MM.1S (cell line): Measurements from ENCODE around the gene TBC1D22B.

Experiments
- DNase-seq: peaks from one replicate; pipeline ENCODE4 v3.0.0-alpha.2; 2015
- H2AFZ ChIP-seq: fragments of 300-600 bp; sonication (generic); 2 replicates; pipeline ENCODE4 v1.6.0; 2016; ENCODE audit warnings: antibody characterized with exemption, low read length
- H3F3A ChIP-seq: fragments of 300-600 bp; sonication (generic); 2 replicates; pipeline ENCODE4 v1.6.1; 2016; ENCODE audit warnings: mild to moderate bottlenecking, antibody characterized with exemption, low read length, moderate library complexity, mixed read lengths; ENCODE audit not compliant: insufficient read depth
- H3K27ac ChIP-seq: fragments of 300-600 bp; sonication (generic); 2 replicates; pipeline ENCODE4 v1.5.1; 2016; ENCODE audit warnings: mild to moderate bottlenecking, low read length
- H3K27me3 ChIP-seq: fragments of 300-600 bp; sonication (generic); replicated peaks from 2 replicates; pipeline ENCODE4 v1.6.0; 2016; ENCODE audit warnings: low read length; ENCODE audit not compliant: insufficient read depth
- H3K36me3 ChIP-seq: fragments of 300-600 bp; sonication (generic); replicated peaks from 2 replicates; pipeline ENCODE4 v1.6.1; 2016; ENCODE audit warnings: mild to moderate bottlenecking, low read length, mixed read lengths; ENCODE audit not compliant: insufficient read depth
- H3K4me1 ChIP-seq: fragments of 300-600 bp; sonication (generic); 2 replicates; pipeline ENCODE4 v1.6.1; 2016; ENCODE audit warnings: low read length, mixed read lengths
- H3K4me2 ChIP-seq: fragments of 300-600 bp; sonication (generic); 2 replicates; pipeline ENCODE4 v1.6.0; 2016; ENCODE audit warnings: low read depth, low read length
- H3K4me3 ChIP-seq: fragments of 300-600 bp; sonication (generic); 2 replicates; pipeline ENCODE4 v1.5.1; 2016; ENCODE audit warnings: low read length, mixed read lengths
- H3K79me2 ChIP-seq: fragments of 300-600 bp; sonication (generic); 2 replicates; pipeline ENCODE4 v1.6.1; 2016; ENCODE audit warnings: mixed run types, low read length, mixed read lengths
- H3K9ac ChIP-seq: fragments of 300-600 bp; sonication (generic); 2 replicates; pipeline ENCODE4 v1.6.1; 2016; ENCODE audit warnings: low read length, mixed read lengths
- H3K9me2 ChIP-seq: fragments of 300-600 bp; sonication (generic); replicated peaks from 2 replicates; pipeline ENCODE4 v1.6.1; 2016; ENCODE audit warnings: mild to moderate bottlenecking, low read length, mixed read lengths; ENCODE audit not compliant: insufficient read depth
- H3K9me3 ChIP-seq: fragments of 300-600 bp; sonication (generic); replicated peaks from 2 replicates; pipeline ENCODE4 v1.6.1; 2016; ENCODE audit warnings: mild to moderate bottlenecking, low read length, mixed read lengths; ENCODE audit not compliant: insufficient read depth
- H4K20me1 ChIP-seq: fragments of 300-600 bp; sonication (generic); 2 replicates; pipeline ENCODE4 v1.6.1; 2016; ENCODE audit warnings: mild to moderate bottlenecking, low read length, moderate library complexity, mixed read lengths; ENCODE audit not compliant: insufficient read depth
- EZH2 ChIP-seq: fragments of 300-600 bp; sonication (generic); optimal IDR thresholded peaks from 2 replicates; pipeline ENCODE3; 2017; ENCODE audit warnings: low read depth, mild to moderate bottlenecking, antibody characterized with exemption, low read length, mixed read lengths
- EZH2phosphoT487 ChIP-seq: fragments of 300-600 bp; sonication (generic); IDR thresholded peaks from 2 replicates; pipeline ENCODE4 v1.6.1; 2018; ENCODE audit warnings: antibody characterized with exemption, low read length
- TF ChIP-seq, protein P1 (sequence below): fragments of 300-600 bp; sonication (generic); IDR thresholded peaks from 2 replicates; pipeline ENCODE4 v1.5.1; 2016; ENCODE audit warnings: antibody characterized with exemption, low read length, mixed read lengths

Gene TBC1D22B

DNA sequence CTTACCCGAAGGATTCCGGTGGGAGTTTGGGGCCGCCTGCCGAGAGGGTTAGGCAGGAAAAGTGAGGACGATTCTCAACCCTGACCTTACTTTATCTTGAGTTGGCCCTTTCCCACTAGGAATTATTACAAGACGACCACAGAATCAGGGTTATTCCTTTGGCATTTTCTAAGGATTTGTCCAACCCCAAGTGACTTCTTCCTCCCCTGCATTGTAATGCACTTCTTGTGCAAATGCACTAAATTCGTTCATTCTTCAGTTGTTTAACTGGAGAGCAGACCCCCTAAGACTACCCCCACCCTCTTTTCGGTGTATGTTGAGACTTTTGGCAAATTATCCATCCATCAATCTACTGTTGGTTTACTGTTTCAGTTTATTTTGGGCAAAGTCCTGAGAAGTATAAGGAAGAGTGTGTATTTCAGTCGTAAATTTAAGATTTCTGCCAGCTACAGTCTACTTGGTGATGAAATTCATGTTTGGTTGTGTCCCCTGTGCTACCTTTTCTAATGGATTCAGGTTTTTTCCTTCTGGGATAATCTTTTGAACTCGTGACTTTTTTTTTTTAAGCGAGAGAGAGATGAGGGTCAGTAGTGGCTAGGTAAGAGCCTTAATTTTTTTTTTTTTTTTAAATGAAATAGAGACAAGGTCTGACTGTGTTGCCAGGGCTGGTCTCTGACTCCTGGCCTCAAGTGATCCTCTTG lies 983 bp downstream of the TBC1D22B start:
- no peak for DNase-seq
- Histone ChIP-seq H3K4me2 (peak overlapping the region; percentile 78), H4K20me1 (no peaks in the 10 kb centered on the region), H3K9ac (peak overlapping the region; percentile 96), H3K27me3 (no peaks in the 10 kb centered on the region), H3K4me3 (peak overlapping the region; percentile 100), H3K27ac (no peak overlapping the region), H3K9me3 (no peaks in the 10 kb centered on the region), H3K4me1 (peaks cover 23% of the 10 kb centered on the region), H3K79me2 (peaks cover 44% of the 10 kb centered on the region), H3K36me3 (no peaks in the 10 kb centered on the region), H3K9me2 (no peaks in the 10 kb centered on the region), H3F3A (peaks cover 11% of the 10 kb centered on the region), H2AFZ (peak overlapping the region; percentile 99; the same call in 1 of the 2 replicates)
- TF ChIP-seq EZH2 (no peak), EZH2phosphoT487 (no peak)

DNA sequence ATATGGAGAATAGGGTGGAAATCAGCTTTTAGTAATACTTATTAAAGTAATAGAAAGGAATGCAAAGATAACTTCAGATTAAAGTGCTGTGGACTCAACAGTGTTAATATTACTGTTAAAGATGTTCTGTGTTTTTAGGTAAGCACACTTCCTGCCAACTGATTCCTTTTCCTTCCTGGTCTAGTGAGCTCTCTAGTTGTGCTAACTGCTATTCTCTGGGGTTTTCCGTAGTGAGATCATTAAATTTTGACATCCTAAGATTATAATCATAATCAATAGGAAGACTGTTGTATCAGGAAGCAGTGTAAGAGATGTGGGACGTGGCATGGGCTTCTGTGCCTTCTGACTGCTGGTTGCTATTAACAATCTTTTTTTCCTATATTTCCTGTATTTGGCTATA lies 1.6 kb downstream of the TBC1D22B start:
- Histone ChIP-seq H3K27me3 (no peaks in the 10 kb centered on the region), H3K9me2 (no peaks in the 10 kb centered on the region), H3K9ac (no peak overlapping the region), H3F3A (peaks cover 11% of the 10 kb centered on the region), H3K36me3 (no peaks in the 10 kb centered on the region), H3K4me2 (peak overlapping the region; percentile 32; the same call in 1 of the 2 replicates), H3K27ac (no peak overlapping the region), H2AFZ (no peak overlapping the region), H3K4me1 (peaks cover 23% of the 10 kb centered on the region), H3K4me3 (no peak overlapping the region), H4K20me1 (no peaks in the 10 kb centered on the region), H3K9me3 (no peaks in the 10 kb centered on the region), H3K79me2 (peaks cover 48% of the 10 kb centered on the region)
- TF ChIP-seq EZH2phosphoT487 (no peak), EZH2 (no peak)
- TF ChIP-seq, protein P1, sequence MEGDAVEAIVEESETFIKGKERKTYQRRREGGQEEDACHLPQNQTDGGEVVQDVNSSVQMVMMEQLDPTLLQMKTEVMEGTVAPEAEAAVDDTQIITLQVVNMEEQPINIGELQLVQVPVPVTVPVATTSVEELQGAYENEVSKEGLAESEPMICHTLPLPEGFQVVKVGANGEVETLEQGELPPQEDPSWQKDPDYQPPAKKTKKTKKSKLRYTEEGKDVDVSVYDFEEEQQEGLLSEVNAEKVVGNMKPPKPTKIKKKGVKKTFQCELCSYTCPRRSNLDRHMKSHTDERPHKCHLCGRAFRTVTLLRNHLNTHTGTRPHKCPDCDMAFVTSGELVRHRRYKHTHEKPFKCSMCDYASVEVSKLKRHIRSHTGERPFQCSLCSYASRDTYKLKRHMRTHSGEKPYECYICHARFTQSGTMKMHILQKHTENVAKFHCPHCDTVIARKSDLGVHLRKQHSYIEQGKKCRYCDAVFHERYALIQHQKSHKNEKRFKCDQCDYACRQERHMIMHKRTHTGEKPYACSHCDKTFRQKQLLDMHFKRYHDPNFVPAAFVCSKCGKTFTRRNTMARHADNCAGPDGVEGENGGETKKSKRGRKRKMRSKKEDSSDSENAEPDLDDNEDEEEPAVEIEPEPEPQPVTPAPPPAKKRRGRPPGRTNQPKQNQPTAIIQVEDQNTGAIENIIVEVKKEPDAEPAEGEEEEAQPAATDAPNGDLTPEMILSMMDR = no peak
- DNase-seq = no peak

DNA sequence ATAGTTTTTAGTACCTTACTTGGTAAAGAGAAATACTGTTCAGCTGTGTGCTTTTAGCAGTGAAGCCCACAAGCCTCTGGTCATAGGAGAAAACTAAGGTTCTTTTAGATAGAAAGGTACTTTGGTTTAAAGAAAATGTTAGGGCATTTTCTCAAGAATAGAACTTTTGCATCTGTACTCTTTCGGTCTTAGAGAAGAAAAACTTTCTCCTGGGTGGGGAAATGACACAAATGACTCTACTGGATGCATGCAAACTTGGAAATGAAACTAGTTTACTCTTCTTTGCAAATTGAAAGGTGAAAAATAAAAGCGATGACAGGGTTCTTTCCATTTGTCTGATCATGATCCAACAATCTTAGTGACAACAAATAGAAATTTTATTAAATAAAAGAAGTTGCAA lies 2.5 kb downstream of the TBC1D22B start:
- TF ChIP-seq EZH2phosphoT487 (no peak), EZH2 (no peak)
- peaks cover 23% of the 10 kb centered on the region for H3K4me1 ChIP-seq
- peak overlapping the region; percentile 32 for H3K4me2 ChIP-seq

DNA sequence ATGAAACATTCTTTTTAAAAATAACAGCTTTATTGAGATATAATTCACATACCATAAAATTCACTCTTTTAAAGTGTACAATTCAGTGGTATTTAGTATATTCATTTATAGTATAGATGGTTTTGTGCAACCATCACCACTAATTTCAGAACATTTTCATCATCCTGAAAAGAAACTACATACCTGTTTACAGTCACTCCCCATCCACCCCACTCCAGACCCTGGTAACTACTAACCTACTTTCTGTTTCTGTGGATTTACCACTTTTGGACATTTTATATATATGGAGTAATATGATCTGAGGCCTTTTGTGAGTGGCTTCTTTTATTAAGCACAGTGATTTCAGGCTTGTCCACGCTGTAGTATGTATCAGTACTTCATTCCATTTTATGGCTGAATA lies 2.9 kb downstream of the TBC1D22B start:
- TF ChIP-seq, protein P1 = no peak
- TF ChIP-seq EZH2 (no peak), EZH2phosphoT487 (no peak)
- H3K9me2 ChIP-seq = no peaks in the 10 kb centered on the region

More for the DNA sequence above, 2.5 kb downstream of the TBC1D22B start:
- Histone ChIP-seq H4K20me1 (no peaks in the 10 kb centered on the region), H3K27ac (peak overlapping the region; percentile 17; the same call in 1 of the 2 replicates), H3K9me3 (no peaks in the 10 kb centered on the region), H3F3A (peaks cover 11% of the 10 kb centered on the region), H2AFZ (no peak overlapping the region), H3K4me3 (no peak overlapping the region), H3K79me2 (peaks cover 48% of the 10 kb centered on the region), H3K9ac (no peak overlapping the region), H3K27me3 (no peaks in the 10 kb centered on the region), H3K9me2 (no peaks in the 10 kb centered on the region), H3K36me3 (no peaks in the 10 kb centered on the region)
- DNase-seq = peak; percentile 44

More for the DNA sequence above, 2.9 kb downstream of the TBC1D22B start:
- DNase-seq = no peak
- Histone ChIP-seq H3K9me3 (no peaks in the 10 kb centered on the region), H3K36me3 (no peaks in the 10 kb centered on the region), H2AFZ (no peak overlapping the region), H3K4me1 (peaks cover 23% of the 10 kb centered on the region), H3K4me3 (no peak overlapping the region), H3K4me2 (peak overlapping the region; percentile 32; the same call in 1 of the 2 replicates), H3F3A (peaks cover 11% of the 10 kb centered on the region), H3K27ac (peak overlapping the region; percentile 17; the same call in 1 of the 2 replicates), H3K79me2 (peaks cover 48% of the 10 kb centered on the region), H3K9ac (no peak overlapping the region), H4K20me1 (no peaks in the 10 kb centered on the region), H3K27me3 (no peaks in the 10 kb centered on the region)
